Panc1 (cell line): Measurements from ENCODE around the gene PADI3.

Experiments
- CTCF ChIP-seq: fragments of 450-650 bp; IDR thresholded peaks from 2 replicates; pipeline ENCODE4 v1.5.1; 2017; ENCODE audit warnings: mild to moderate bottlenecking
- POLR2AphosphoS5 ChIP-seq: IDR thresholded peaks from 2 replicates; pipeline ENCODE4 v1.6.1; 2012; ENCODE audit warnings: mild to moderate bottlenecking, low read depth, low read length, moderate library complexity
- REST ChIP-seq, 2 experiments: IDR thresholded peaks; 2 replicates each; pipeline ENCODE4 v1.6.1; 2011 to 2012; ENCODE audit warnings: low read depth in 2 of 2, control low read depth in 1 of 2, low read length in 1 of 2, mild to moderate bottlenecking in 1 of 2, moderate library complexity in 1 of 2; ENCODE audit not compliant: insufficient read depth in 1 of 2
- SIN3A ChIP-seq: IDR thresholded peaks from 2 replicates; pipeline ENCODE4 v1.6.1; 2012; ENCODE audit warnings: low read depth, mild to moderate bottlenecking, low read length, moderate library complexity, borderline replicate concordance; ENCODE audit not compliant: insufficient read depth

GRCh38 chr1:17230671-17231310 is 18.1 kb upstream of the PADI3 start:
- TF ChIP-seq CTCF, result no peak
- TF ChIP-seq REST (IDR thresholded peaks at IDR 0.05; ENCODE audit: insufficient read depth in 1 of 2, low read depth in 2 of 2, low read length in 1 of 2), result no peak
- TF ChIP-seq POLR2AphosphoS5, result no peak
- TF ChIP-seq SIN3A, result no peak
